GM06990 (cell line): ENCODE results near the gene TSPOAP1.

ENCODE experiments used
- DNase-seq: peaks from one replicate; pipeline ENCODE4 v3.0.0-alpha.2; 2011; ENCODE audit not compliant: insufficient read length; ENCODE audit errors: extremely low read depth
- H3K27me3 ChIP-seq: replicated peaks from 2 replicates; pipeline ENCODE4 v1.6.0; 2011; ENCODE audit warnings: low read length; ENCODE audit not compliant: control insufficient read depth, insufficient read depth
- H3K36me3 ChIP-seq: 2 replicates; pipeline ENCODE4 v1.5.1; 2011; ENCODE audit warnings: low read length; ENCODE audit not compliant: control insufficient read depth, insufficient read depth
- H3K4me3 ChIP-seq: replicated peaks from 2 replicates; pipeline ENCODE4 v1.5.1; 2011; ENCODE audit warnings: low read depth, mild to moderate bottlenecking, control low read depth, low read length
- CTCF ChIP-seq: IDR thresholded peaks from 2 replicates; pipeline ENCODE4 v1.5.1; 2011; ENCODE audit warnings: low read length, control low read depth, mild to moderate bottlenecking, inconsistent platforms; ENCODE audit not compliant: insufficient read depth, poor library complexity, severe bottlenecking

The TSPOAP1 gene

GRCh38 chr17:58281511-58282011 lies 47.0 kb downstream of the TSPOAP1 start:
- no peaks in the 10 kb centered on the region; the same call in 1 of the 2 replicates for H3K27me3 ChIP-seq
- TF ChIP-seq CTCF, result no peak
- no peaks in the 10 kb centered on the region for H3K36me3 ChIP-seq
- DNase-seq, result no peak
- no peak overlapping the region for H3K4me3 ChIP-seq

GRCh38 chr17:58280480-58281217 lies 47.9 kb downstream of the TSPOAP1 start, which contains the start of gene MPO:
Gene MPO, minus strand, starts transcription at chr17:58280935. Its CDS starts 177 bp downstream, at chr17:58280758.
- DNase-seq, result no peak
- Histone ChIP-seq H3K4me3 (no peak within 1 kb of the TSS), H3K27me3 (no peaks in the 10 kb centered on the region; the same call in 1 of the 2 replicates), H3K36me3 (no peaks in the 10 kb centered on the region)
- TF ChIP-seq CTCF, result no peak

- no peak for TF ChIP-seq CTCF
- DNase-seq, result no peak
- Histone ChIP-seq H3K36me3 (no peaks in the 10 kb centered on the region), H3K4me3 (no peak overlapping the region), H3K27me3 (no peaks in the 10 kb centered on the region; the same call in 1 of the 2 replicates)
These were observed 48.7 kb downstream of the TSPOAP1 start for GRCh38 chr17:58279736-58280479.

GRCh38 chr17:58279016-58279711 lies 49.4 kb downstream of the TSPOAP1 start:
- Histone ChIP-seq H3K27me3 (no peaks in the 10 kb centered on the region; the same call in 1 of the 2 replicates), H3K4me3 (no peak overlapping the region), H3K36me3 (no peaks in the 10 kb centered on the region)
- TF ChIP-seq CTCF, result no peak
- no peak for DNase-seq

DNA sequence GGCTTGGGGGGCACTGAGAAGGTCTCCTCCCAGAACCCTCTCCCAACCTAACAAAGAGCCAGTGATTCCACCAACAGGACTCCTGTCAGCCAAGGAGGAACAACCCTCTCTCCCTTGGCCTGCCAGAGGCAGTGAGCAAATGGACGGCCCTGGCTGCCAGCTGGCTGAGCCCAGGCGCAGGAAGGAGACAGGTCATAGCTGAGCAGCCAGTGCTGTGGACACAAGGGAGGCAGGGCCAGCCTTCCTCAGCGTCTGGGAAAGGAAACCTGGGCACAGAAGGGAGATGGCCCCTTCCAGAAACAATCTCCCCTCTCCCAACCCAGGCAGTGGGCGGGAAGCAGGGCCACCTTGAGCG lies 50.0 kb downstream of the TSPOAP1 start:
- no peaks in the 10 kb centered on the region; the same call in 1 of the 2 replicates for H3K27me3 ChIP-seq
- no peak overlapping the region for H3K4me3 ChIP-seq
- no peaks in the 10 kb centered on the region for H3K36me3 ChIP-seq
- no peak for DNase-seq
- no peak for TF ChIP-seq CTCF
